DMS153 treated with DMSO at 0.1 percent for 48 hours (cell line): Measurements from ENCODE around the gene SLFN12L.
"Not testable (repeated sequence)": the region's sequence is repeated elsewhere in the genome, so short reads cannot be mapped to it uniquely, and the experiment has no call there.

Experiments used
- DNase-seq: peaks from one replicate; lab custom pipeline; 2025; ENCODE audit not compliant: unreplicated experiment; lab: John Stamatoyannopoulos, UW

Gene SLFN12L

GRCh38 chr17:35498448-35499178 lies 38.9 kb downstream of the SLFN12L start:
- no peak for DNase-seq

- DNase-seq = no peak
These were observed 40.8 kb downstream of the SLFN12L start for GRCh38 chr17:35496451-35497290.

GRCh38 chr17:35493040-35493439 lies 44.4 kb downstream of the SLFN12L start:
- no peak for DNase-seq

- DNase-seq = no peak
These were observed 46.1 kb downstream of the SLFN12L start for GRCh38 chr17:35491417-35491816.

- no peak for DNase-seq
These were observed 47.5 kb downstream of the SLFN12L start for GRCh38 chr17:35489944-35490343.

GRCh38 chr17:35488991-35489390 lies 48.5 kb downstream of the SLFN12L start:
- DNase-seq = no peak

- no peak for DNase-seq
These were observed 50.4 kb downstream of the SLFN12L start for GRCh38 chr17:35486920-35487732.

- DNase-seq = no peak
These were observed 58.2 kb downstream of the SLFN12L start for GRCh38 chr17:35479271-35479670.

GRCh38 chr17:35477248-35477647 lies 60.2 kb downstream of the SLFN12L start:
- DNase-seq = no peak

GRCh38 chr17:35476283-35476820 lies 61.1 kb downstream of the SLFN12L start:
- DNase-seq = no peak

- no peak for DNase-seq
These were observed 69.0 kb downstream of the SLFN12L start for GRCh38 chr17:35468475-35468874.

- no peak for DNase-seq
These were observed 69.7 kb downstream of the SLFN12L start for GRCh38 chr17:35467824-35468223.

GRCh38 chr17:35460354-35460851 lies 77.1 kb downstream of the SLFN12L start:
- no peak for DNase-seq

- not testable (repeated sequence) for DNase-seq
These were observed 83.4 kb downstream of the SLFN12L start for GRCh38 chr17:35454035-35454434.

GRCh38 chr17:35453171-35453570 lies 84.3 kb downstream of the SLFN12L start:
- no peak for DNase-seq

GRCh38 chr17:35449371-35449931 lies 88.0 kb downstream of the SLFN12L start:
- DNase-seq = no peak

GRCh38 chr17:35448899-35449227 lies 88.6 kb downstream of the SLFN12L start:
- no peak for DNase-seq

GRCh38 chr17:35448214-35448898 lies 89.1 kb downstream of the SLFN12L start, which contains the start of gene SLFN13:
TSS of gene SLFN13 (minus strand) at chr17:35448766. CDS start at chr17:35445680, 3,086 bp downstream.
- peak; percentile 74 for DNase-seq

GRCh38 chr17:35447499-35447898 lies 90.0 kb downstream of the SLFN12L start:
- DNase-seq = no peak

- DNase-seq = no peak
These were observed 99.0 kb downstream of the SLFN12L start for GRCh38 chr17:35438433-35438832.
